Measurements from ENCODE around the gene SMR3A.

Gene SMR3A

GRCh38 chr4:70360460-70360859 lies at the start of gene SMR3A:
Gene SMR3A, plus strand, starts transcription at chr4:70360760. Its CDS starts 1,356 bp downstream, at chr4:70362116.
- no peak within 1 kb of the TSS for H3K4me3 ChIP-seq (ENCODE audit: low read depth, low read length)
- in situ Hi-C loops (cut with HindIII; ENCODE audit: low sequenced_read_pairs), result no loop called here
- TF ChIP-seq CTCF (IDR thresholded peaks at IDR 0.05; ENCODE audit: low read depth, low read length, missing control alignments), result no peak
- no peak for DNase-seq (ENCODE audit: low read depth)

GRCh38 chr4:70313736-70314135 lies 46.8 kb upstream of the SMR3A start:
- no peak for TF ChIP-seq CTCF (IDR thresholded peaks at IDR 0.05; ENCODE audit: low read depth, low read length, missing control alignments)
- in situ Hi-C loops (cut with HindIII; ENCODE audit: low sequenced_read_pairs), result no loop called here
- no peak for DNase-seq (ENCODE audit: low read depth)
- H3K4me3 ChIP-seq (ENCODE audit: low read depth, low read length), result no peak overlapping the region

- no peak overlapping the region for H3K4me3 ChIP-seq (ENCODE audit: low read depth, low read length)
- no peak for DNase-seq (ENCODE audit: low read depth)
- in situ Hi-C loops (cut with HindIII; ENCODE audit: low sequenced_read_pairs), result no loop called here
- TF ChIP-seq CTCF (IDR thresholded peaks at IDR 0.05; ENCODE audit: low read depth, low read length, missing control alignments), result no peak
These were observed 44.6 kb upstream of the SMR3A start for GRCh38 chr4:70315928-70316327.

- H3K4me3 ChIP-seq (ENCODE audit: low read depth, low read length), result no peak overlapping the region
- DNase-seq (ENCODE audit: low read depth), result no peak
- in situ Hi-C loops (cut with HindIII; ENCODE audit: low sequenced_read_pairs), result no loop called here
- no peak for TF ChIP-seq CTCF (IDR thresholded peaks at IDR 0.05; ENCODE audit: low read depth, low read length, missing control alignments)
These were observed 34.5 kb upstream of the SMR3A start for GRCh38 chr4:70326052-70326451.

- H3K4me3 ChIP-seq (ENCODE audit: low read depth, low read length), result no peak within 1 kb of the TSS
- no peak for DNase-seq (ENCODE audit: low read depth)
- in situ Hi-C loops (cut with HindIII; ENCODE audit: low sequenced_read_pairs), result no loop called here
- no peak for TF ChIP-seq CTCF (IDR thresholded peaks at IDR 0.05; ENCODE audit: low read depth, low read length, missing control alignments)
These were observed 25.9 kb upstream of the SMR3A start, which contains the start of gene CABS1 for GRCh38 chr4:70334681-70335080. Gene CABS1, plus strand, starts transcription at chr4:70334981. Its CDS starts 59 bp downstream, at chr4:70335040.

- DNase-seq (ENCODE audit: low read depth), result no peak
- in situ Hi-C loops (cut with HindIII; ENCODE audit: low sequenced_read_pairs), result no loop called here
- no peak overlapping the region for H3K4me3 ChIP-seq (ENCODE audit: low read depth, low read length)
- no peak for TF ChIP-seq CTCF (IDR thresholded peaks at IDR 0.05; ENCODE audit: low read depth, low read length, missing control alignments)
These were observed 24.5 kb upstream of the SMR3A start for GRCh38 chr4:70336043-70336442.
